ENCODE data around the gene HBS1L.
"Not testable (repeated sequence)": the region's sequence is repeated elsewhere in the genome, so short reads cannot be mapped to it uniquely, and the experiment has no call there.

Gene HBS1L

DNA sequence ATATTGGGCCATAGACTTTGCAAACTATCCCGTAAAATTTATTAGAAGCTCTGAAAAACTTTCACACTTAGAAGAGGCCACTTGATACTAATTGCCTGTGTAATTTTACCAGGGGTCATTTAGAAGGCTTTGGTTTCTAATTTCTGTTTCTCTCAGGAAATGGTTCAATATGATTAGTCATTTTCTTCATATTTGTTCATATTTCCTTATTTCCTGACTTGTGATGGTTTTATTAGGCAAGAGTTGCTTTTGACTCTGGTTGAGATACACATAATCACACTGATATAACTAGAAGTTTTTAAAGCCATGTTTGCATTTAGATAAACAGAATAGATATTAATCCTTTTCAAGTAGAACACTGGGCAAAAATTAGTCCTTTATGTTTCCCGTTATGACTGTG is 11.8 kb upstream of the HBS1L start:
- H3K4me3 ChIP-seq (ENCODE audit: low read length): no peak overlapping the region
- DNase-seq (ENCODE audit: low read depth): no peak

DNA sequence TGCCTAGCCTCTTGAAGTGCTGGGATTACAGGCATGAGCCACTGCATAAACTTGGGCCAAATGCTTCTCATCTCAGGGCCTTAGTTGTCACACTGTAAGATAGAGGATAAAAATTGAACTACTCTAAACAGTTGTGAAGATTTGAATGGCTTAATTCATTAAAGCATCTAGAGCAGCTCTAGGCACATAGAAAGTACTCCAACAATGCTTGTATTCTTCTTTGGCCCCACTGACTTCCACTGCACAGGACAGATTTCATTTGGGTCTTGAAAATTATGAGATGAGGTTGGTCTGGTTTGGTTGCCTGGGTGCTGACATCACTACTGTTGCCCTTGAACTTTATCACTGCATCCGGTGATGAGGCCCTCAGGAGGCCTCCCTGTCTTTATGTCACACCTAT is 10.0 kb upstream of the HBS1L start:
- DNase-seq (ENCODE audit: low read depth): no peak
- TF ChIP-seq, protein P1, sequence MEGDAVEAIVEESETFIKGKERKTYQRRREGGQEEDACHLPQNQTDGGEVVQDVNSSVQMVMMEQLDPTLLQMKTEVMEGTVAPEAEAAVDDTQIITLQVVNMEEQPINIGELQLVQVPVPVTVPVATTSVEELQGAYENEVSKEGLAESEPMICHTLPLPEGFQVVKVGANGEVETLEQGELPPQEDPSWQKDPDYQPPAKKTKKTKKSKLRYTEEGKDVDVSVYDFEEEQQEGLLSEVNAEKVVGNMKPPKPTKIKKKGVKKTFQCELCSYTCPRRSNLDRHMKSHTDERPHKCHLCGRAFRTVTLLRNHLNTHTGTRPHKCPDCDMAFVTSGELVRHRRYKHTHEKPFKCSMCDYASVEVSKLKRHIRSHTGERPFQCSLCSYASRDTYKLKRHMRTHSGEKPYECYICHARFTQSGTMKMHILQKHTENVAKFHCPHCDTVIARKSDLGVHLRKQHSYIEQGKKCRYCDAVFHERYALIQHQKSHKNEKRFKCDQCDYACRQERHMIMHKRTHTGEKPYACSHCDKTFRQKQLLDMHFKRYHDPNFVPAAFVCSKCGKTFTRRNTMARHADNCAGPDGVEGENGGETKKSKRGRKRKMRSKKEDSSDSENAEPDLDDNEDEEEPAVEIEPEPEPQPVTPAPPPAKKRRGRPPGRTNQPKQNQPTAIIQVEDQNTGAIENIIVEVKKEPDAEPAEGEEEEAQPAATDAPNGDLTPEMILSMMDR (conservative IDR thresholded peaks at IDR 0.05; ENCODE audit: low read length): no peak
- no peak overlapping the region for H3K4me3 ChIP-seq (ENCODE audit: low read length)

More for the DNA sequence above, 11.8 kb upstream of the HBS1L start:
- TF ChIP-seq, protein P1 (conservative IDR thresholded peaks at IDR 0.05; ENCODE audit: low read length): no peak

GRCh38 chr6:135063926-135064325 is 9.3 kb upstream of the HBS1L start:
- TF ChIP-seq, protein P1 (conservative IDR thresholded peaks at IDR 0.05; ENCODE audit: low read length): no peak
- no peak for DNase-seq (ENCODE audit: low read depth)
- no peak overlapping the region for H3K4me3 ChIP-seq (ENCODE audit: low read length)

- TF ChIP-seq, protein P1 (conservative IDR thresholded peaks at IDR 0.05; ENCODE audit: low read length): no peak
- no peak for DNase-seq (ENCODE audit: low read depth)
- no peak overlapping the region for H3K4me3 ChIP-seq (ENCODE audit: low read length)
Measured at GRCh38 chr6:135062735-135063134, 8.1 kb upstream of the HBS1L start.

DNA sequence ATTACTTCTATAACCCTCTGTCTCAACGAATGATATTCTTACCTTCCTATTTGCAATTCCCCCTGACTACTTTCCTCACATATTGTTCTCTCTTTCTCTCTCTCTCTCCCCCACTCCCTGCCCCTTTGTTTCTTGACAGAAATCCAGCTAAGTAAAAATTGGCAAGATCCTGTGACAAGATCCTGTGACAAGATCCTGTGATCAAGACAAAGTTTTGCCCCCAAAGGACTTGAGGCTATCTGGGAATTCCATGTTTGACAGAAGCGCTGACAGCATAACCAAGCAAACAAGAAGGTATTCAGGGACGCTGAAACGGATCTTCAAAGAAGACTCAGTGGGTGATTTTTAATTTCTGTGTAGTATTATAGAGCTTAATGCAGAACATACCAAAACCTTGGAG is 5.5 kb upstream of the HBS1L start:
- DNase-seq (ENCODE audit: low read depth): no peak
- no peak overlapping the region for H3K4me3 ChIP-seq (ENCODE audit: low read length)
- TF ChIP-seq, protein P1 (conservative IDR thresholded peaks at IDR 0.05; ENCODE audit: low read length): no peak

- not testable (repeated sequence) for H3K4me3 ChIP-seq (ENCODE audit: low read length); DNase-seq (ENCODE audit: low read depth)
Measured at GRCh38 chr6:135058299-135058698, 3.7 kb upstream of the HBS1L start.

DNA sequence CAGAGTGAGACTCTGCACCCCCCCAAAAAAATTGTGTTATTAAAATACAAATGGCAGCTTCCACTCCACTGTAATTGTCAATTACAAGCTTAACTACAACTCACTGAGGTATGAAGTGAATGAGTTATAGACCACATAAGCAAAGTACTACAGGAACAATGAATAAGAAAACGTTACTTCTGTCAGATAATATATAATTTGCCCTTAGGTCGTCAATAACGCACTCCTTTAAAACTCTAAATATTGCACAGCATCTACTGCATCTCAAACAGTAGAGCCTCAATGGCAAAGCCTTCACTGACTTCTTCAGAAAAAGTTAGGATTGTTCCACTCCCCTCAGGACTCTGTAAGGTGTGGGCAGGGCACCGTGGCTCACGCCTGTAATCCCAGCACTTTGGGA is 2.0 kb upstream of the HBS1L start:
- TF ChIP-seq, protein P1 (conservative IDR thresholded peaks at IDR 0.05; ENCODE audit: low read length): no peak
- no peak overlapping the region for H3K4me3 ChIP-seq (ENCODE audit: low read length)
- DNase-seq (ENCODE audit: low read depth): no peak

GRCh38 chr6:135054226-135054568 is 425 bp downstream of the HBS1L start:
- no peak for DNase-seq (ENCODE audit: low read depth)
- H3K4me3 ChIP-seq (ENCODE audit: low read length): peak overlapping the region; percentile 98
- TF ChIP-seq, protein P1 (conservative IDR thresholded peaks at IDR 0.05; ENCODE audit: low read length): no peak
